Activated CD4-positive, CD25-positive, alpha-beta regulatory T cell (primary cell): ENCODE measurements around the gene SWI5.
A peak's percentile ranks its signal among the peaks of the same experiment; 100 is the strongest.

Experiments used
- DNase-seq, 4 experiments: peaks; one replicate each; lab custom pipeline; 2025; lab: John Stamatoyannopoulos, UW

The SWI5 gene

GRCh38 chr9:128252317-128253139, 23.5 kb upstream of the SWI5 start:
- no peak for DNase-seq

- DNase-seq = no peak
Observed at GRCh38 chr9:128253140-128253990, 22.7 kb upstream of the SWI5 start.

- no peak for DNase-seq
Observed at GRCh38 chr9:128253991-128254346, 22.1 kb upstream of the SWI5 start.

- DNase-seq = no peak
Observed at GRCh38 chr9:128254362-128254761, 21.7 kb upstream of the SWI5 start.

GRCh38 chr9:128254855-128255759, 21.0 kb upstream of the SWI5 start:
- DNase-seq = peak; percentile 15 to 38 (median 32)

GRCh38 chr9:128257086-128257825, 18.8 kb upstream of the SWI5 start:
- DNase-seq = no peak

GRCh38 chr9:128257907-128258306, 18.2 kb upstream of the SWI5 start:
- DNase-seq = no peak

- DNase-seq = no peak
Observed at GRCh38 chr9:128258326-128258725, 17.8 kb upstream of the SWI5 start.

- DNase-seq = no peak
Observed at GRCh38 chr9:128259156-128259555, 16.9 kb upstream of the SWI5 start.

GRCh38 chr9:128260340-128260739, 15.7 kb upstream of the SWI5 start:
- DNase-seq = no peak

- no peak for DNase-seq
Observed at GRCh38 chr9:128262687-128263086, 13.4 kb upstream of the SWI5 start.

- no peak for DNase-seq
Observed at GRCh38 chr9:128265348-128265847, 10.7 kb upstream of the SWI5 start.

GRCh38 chr9:128266868-128267590, 9.0 kb upstream of the SWI5 start:
- no peak for DNase-seq

GRCh38 chr9:128271112-128271511, 5.0 kb upstream of the SWI5 start:
- DNase-seq = no peak

- DNase-seq = no peak
Observed at GRCh38 chr9:128271512-128271911, 4.6 kb upstream of the SWI5 start.

GRCh38 chr9:128274245-128274644, 1.8 kb upstream of the SWI5 start:
- no peak for DNase-seq

- peak in 1 of 4 experiments; percentile 70 for DNase-seq
Observed at GRCh38 chr9:128275198-128276007, 673 bp upstream of the SWI5 start, which contains the start of gene GOLGA2. GOLGA2 (minus strand) TSS chr9:128276007; CDS start chr9:128275976, 31 bp downstream.

- no peak for DNase-seq
Observed at GRCh38 chr9:128276574-128277270, 646 bp downstream of the SWI5 start.
